Calu3 (cell line): ENCODE measurements around the gene SAFB. TPM values are rescaled to one million over a fixed set of nuclear protein-coding genes. Genes with fewer than 3 reads are reported as not detected.
A peak's percentile ranks its signal among the peaks of the same experiment; 100 is the strongest.

ENCODE experiments used
- BruUV-seq: library from RNA; stranded (reverse); fragments of 400-500 nt; replicated peaks from 2 replicates; lab custom pipeline; 2021; lab: Mats Ljungman, UMichigan
- CTCF ChIA-PET: fragments of 300-600 bp; sonication (Branson Sonifier 250); formaldehyde crosslinking; loops from one replicate; lab custom pipeline; 2022; ENCODE audit warnings: antibody characterized with exemption; lab: Charles Lee
- DNase-seq: peaks from one replicate; pipeline ENCODE4 v3.0.0; 2022
- H3K27ac Mint-ChIP-seq: one replicate; pipeline ENCODE4 v1.8.0; 2022; ENCODE audit warnings: mixed read lengths; ENCODE audit not compliant: unreplicated experiment
- H3K27me3 Mint-ChIP-seq: one replicate; pipeline ENCODE4 v1.8.0; 2022; ENCODE audit warnings: mixed read lengths; ENCODE audit not compliant: unreplicated experiment
- H3K36me3 Mint-ChIP-seq: one replicate; pipeline ENCODE4 v1.8.0; 2022; ENCODE audit warnings: mild to moderate bottlenecking, moderate library complexity, mixed read lengths; ENCODE audit not compliant: insufficient read depth, unreplicated experiment
- H3K4me1 Mint-ChIP-seq: one replicate; pipeline ENCODE4 v1.8.0; 2022; ENCODE audit warnings: mild to moderate bottlenecking, low read depth, mixed read lengths; ENCODE audit not compliant: unreplicated experiment
- H3K4me3 Mint-ChIP-seq: one replicate; pipeline ENCODE4 v1.8.0; 2022; ENCODE audit warnings: mild to moderate bottlenecking, low read depth, moderate library complexity, mixed read lengths; ENCODE audit not compliant: unreplicated experiment
- H3K9me3 Mint-ChIP-seq: one replicate; pipeline ENCODE4 v1.8.0; 2022; ENCODE audit warnings: low read depth, mixed read lengths; ENCODE audit not compliant: unreplicated experiment
- CTCF ChIP-seq: fragments of 200-600 bp; IDR thresholded peaks from one replicate; pipeline ENCODE4 v1.8.0; 2022; ENCODE audit warnings: antibody characterized with exemption; ENCODE audit not compliant: unreplicated experiment
- intact Hi-C: fragments of 100-400 bp; cut with micrococcal nuclease; formaldehyde crosslinking; loops from one replicate; pipeline ENCODE4 v1.10.0; 2022; ENCODE audit not compliant: unreplicated experiment
- total RNA-seq: library from RNA; stranded (reverse); gene quantifications from 2 replicates; pipeline ENCODE4 v1.2.3, GENCODE V29; 2022

The SAFB gene
- total RNA-seq, 1 experiment from 2014 or later: 87.3 TPM

- CTCF ChIA-PET: no interaction called here
- no peaks in the 10 kb centered on the region for H3K27me3 Mint-ChIP-seq
- peak overlapping the region; percentile 99 for H3K4me3 Mint-ChIP-seq
- peak overlapping the region; percentile 50 for H3K27ac Mint-ChIP-seq
- no TSS peak for BruUV-seq
- H3K9me3 Mint-ChIP-seq: no peaks in the 10 kb centered on the region
- intact Hi-C loops: no loop called here
- H3K4me1 Mint-ChIP-seq: no peaks in the 10 kb centered on the region
- no peak for DNase-seq
- TF ChIP-seq CTCF: no peak
- peaks cover 85% of the 10 kb centered on the region for H3K36me3 Mint-ChIP-seq
Measured at GRCh38 chr19:5692723-5693194, 69.9 kb downstream of the SAFB start.

GRCh38 chr19:5693195-5694166, 70.6 kb downstream of the SAFB start:
- no peaks in the 10 kb centered on the region for H3K27me3 Mint-ChIP-seq
- H3K4me3 Mint-ChIP-seq: no peak overlapping the region
- no TSS peak for BruUV-seq
- DNase-seq: no peak
- CTCF ChIA-PET: interaction anchor here (0.5 kb wide), 1 partner anchor 369 kb away, joined by 6 read pairs; no protein-coding TSS in a partner anchor
- no peaks in the 10 kb centered on the region for H3K4me1 Mint-ChIP-seq
- intact Hi-C loops: no loop called here
- no peaks in the 10 kb centered on the region for H3K9me3 Mint-ChIP-seq
- TF ChIP-seq CTCF: no peak
- peak overlapping the region; percentile 50 for H3K27ac Mint-ChIP-seq
- peaks cover 88% of the 10 kb centered on the region for H3K36me3 Mint-ChIP-seq

- Mint-ChIP-seq H3K4me3 (no peak overlapping the region), H3K27ac (no peak overlapping the region), H3K9me3 (no peaks in the 10 kb centered on the region), H3K36me3 (peaks cover 96% of the 10 kb centered on the region), H3K27me3 (no peaks in the 10 kb centered on the region), H3K4me1 (no peaks in the 10 kb centered on the region)
- no TSS peak for BruUV-seq
- no peak for DNase-seq
- no peak for TF ChIP-seq CTCF
- intact Hi-C loops: no loop called here
- CTCF ChIA-PET: interaction anchor here (0.5 kb wide), 1 partner anchor 370 kb away, joined by 6 read pairs; no protein-coding TSS in a partner anchor
Measured at GRCh38 chr19:5694167-5694955, 71.5 kb downstream of the SAFB start.

GRCh38 chr19:5694956-5695648, 72.2 kb downstream of the SAFB start:
- CTCF ChIA-PET: no interaction called here
- no peaks in the 10 kb centered on the region for H3K27me3 Mint-ChIP-seq
- H3K4me1 Mint-ChIP-seq: no peaks in the 10 kb centered on the region
- intact Hi-C loops: no loop called here
- no peak overlapping the region for H3K27ac Mint-ChIP-seq
- no peak for TF ChIP-seq CTCF
- H3K36me3 Mint-ChIP-seq: peaks cover 90% of the 10 kb centered on the region
- H3K9me3 Mint-ChIP-seq: no peaks in the 10 kb centered on the region
- BruUV-seq: no TSS peak
- no peak overlapping the region for H3K4me3 Mint-ChIP-seq
- DNase-seq: no peak
